Occipital lobe (tissue), 2 donors: ENCODE results near the gene C12orf57. TPM values are rescaled to one million over a fixed set of nuclear protein-coding genes. Genes with fewer than 3 reads are reported as not detected.

Experiments used
- DNase-seq: peaks from one replicate; lab custom pipeline; 2025; lab: John Stamatoyannopoulos, UW
- total RNA-seq: library from RNA; depleted of rRNA; stranded (reverse); fragments of >200 nt; gene quantifications from one replicate; pipeline ENCODE4 v1.2.3, GENCODE V29; 2014

The C12orf57 gene
- total RNA-seq, 1 donor from 2014 or later = 243 TPM

DNA sequence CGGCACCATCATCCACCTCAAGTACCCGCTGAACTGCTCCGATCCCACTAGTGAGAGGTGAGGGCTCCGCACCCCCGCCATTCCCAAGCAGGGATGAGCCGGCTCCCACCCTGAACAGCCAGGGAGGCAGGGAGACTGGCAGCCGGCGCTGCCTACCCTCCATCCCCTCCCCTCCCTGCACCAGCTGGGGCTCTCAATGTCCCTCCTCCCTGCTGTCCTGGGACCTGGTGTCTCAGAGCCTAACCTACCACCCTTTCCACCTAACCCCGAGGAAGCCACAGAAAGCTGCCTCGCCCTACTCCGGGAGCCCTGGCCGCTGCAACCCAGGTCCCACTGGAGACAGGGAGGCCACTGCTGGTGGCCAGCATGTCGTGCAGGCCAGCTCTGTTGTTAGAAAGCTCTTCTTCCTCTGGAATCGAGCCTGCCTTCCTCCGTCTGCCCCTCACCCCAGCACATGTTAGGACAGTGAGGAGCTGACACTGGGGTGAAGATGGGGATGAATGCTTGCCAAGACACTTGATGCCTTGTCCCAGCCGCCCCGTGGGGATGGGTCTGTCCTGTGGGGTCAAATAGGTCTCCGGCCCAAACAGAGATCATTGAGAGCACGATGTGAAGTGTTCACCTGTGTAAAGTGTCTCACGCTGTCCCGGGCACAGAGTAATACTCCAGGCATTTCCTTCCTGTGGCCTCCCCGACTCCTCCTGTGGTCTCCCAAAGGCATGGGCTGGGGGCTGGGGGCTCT lies 8.5 kb downstream of the C12orf57 start:
- no peak for DNase-seq

GRCh38 chr12:6952863-6953441 lies 9.1 kb downstream of the C12orf57 start:
- no peak for DNase-seq

DNA sequence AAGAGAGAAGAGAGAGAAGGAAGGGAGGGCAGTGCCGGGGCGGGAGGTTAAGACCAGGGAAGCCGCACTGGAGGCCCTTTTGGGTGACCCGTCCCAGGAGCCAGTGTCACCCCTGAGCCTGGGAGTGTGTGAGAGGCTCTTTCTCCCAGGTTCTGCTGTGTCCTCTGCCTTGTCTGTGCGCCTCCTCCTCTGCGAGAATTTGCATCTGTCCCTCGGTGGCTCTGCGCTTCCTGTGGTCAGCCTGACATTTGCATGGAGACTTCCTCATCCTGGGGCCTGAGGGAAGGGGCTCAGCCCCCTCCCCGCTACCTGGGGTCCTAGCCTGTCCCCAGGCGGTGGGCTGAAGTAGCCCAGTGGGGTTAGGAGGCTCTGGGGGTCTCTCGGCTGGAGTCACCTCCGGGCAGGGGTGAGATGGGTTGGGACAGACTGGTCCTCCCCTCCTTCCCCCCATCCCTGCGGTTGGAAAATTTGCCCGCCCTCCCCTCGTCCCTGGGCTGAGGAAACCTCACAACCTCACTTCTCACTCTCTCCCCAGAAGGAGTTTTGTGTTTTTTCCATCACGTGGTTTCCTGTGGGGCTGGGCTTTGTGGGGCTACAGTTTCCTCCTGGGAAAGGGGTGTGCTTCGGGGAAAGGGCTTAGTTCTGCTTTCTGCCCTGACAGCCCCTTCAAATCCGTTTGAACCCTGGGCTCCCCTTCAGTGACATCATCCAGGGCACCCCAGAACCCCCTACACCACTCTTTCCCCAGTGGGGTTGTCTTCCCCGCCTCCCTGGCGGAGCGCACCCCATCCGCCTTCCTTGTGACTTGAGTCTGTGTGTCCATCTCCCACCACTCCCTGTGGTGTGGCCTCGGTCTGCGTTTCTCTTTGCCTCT lies 9.9 kb downstream of the C12orf57 start:
- no peak for DNase-seq

DNA sequence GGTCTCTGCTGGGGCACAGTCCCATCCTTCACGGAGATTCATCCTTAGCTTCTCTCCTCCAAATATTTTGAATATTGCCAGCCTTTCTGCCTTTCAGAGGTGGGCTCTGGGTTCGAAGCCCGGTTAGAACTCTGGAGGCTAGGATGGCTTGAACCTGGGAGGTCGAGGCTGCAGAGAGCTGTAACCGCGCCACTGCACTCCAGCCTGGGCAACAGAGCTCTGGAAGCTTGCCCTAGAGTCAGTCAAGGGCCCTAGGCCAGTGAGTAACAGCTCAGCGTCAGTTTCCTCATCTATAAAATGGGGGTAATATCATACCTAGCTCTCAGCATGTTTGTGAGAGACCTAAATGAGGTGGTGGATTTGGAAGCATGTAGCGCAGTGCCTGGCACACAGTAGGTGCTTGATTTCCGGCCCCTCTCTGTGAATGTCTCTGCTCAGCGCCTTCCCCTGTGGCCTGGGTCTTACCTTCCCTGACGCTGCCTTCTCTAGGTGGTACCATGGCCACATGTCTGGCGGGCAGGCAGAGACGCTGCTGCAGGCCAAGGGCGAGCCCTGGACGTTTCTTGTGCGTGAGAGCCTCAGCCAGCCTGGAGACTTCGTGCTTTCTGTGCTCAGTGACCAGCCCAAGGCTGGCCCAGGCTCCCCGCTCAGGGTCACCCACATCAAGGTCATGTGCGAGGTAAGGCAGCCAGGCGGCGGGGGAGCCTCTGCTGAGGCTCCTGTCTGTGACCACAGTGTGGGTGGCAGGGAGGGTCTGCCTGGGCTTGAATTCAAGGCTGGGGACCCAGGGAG lies 10.7 kb downstream of the C12orf57 start:
- DNase-seq = no peak

- DNase-seq = no peak
Measured at GRCh38 chr12:6955108-6956020, 11.5 kb downstream of the C12orf57 start.

DNA sequence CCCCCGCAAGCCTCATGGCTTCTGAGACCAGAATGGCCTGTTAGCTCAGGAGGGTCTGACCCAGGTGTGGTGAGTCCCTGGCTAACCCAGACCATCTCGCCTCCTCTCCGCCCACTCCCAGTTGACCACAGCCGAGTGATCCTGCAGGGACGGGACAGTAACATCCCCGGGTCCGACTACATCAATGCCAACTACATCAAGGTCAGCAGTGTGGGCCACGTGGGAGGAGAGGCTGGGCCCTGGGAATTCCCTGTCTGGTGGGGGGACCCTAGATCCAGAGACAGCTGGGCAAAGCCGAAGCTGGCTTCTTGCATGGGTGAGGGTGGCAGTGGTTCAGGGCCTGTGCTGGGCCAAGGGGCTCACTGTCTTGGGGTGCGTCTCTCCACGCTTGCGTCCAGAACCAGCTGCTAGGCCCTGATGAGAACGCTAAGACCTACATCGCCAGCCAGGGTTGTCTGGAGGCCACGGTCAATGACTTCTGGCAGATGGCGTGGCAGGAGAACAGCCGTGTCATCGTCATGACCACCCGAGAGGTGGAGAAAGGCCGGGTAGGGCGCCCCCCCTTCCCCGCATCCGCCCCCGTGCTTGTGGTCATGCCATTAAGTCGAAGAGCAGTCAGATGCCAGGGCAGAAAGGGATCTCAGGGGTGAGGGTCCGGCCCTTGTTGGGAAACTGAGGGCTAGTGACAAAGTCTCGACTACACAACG lies 12.4 kb downstream of the C12orf57 start:
- DNase-seq = no peak

DNA sequence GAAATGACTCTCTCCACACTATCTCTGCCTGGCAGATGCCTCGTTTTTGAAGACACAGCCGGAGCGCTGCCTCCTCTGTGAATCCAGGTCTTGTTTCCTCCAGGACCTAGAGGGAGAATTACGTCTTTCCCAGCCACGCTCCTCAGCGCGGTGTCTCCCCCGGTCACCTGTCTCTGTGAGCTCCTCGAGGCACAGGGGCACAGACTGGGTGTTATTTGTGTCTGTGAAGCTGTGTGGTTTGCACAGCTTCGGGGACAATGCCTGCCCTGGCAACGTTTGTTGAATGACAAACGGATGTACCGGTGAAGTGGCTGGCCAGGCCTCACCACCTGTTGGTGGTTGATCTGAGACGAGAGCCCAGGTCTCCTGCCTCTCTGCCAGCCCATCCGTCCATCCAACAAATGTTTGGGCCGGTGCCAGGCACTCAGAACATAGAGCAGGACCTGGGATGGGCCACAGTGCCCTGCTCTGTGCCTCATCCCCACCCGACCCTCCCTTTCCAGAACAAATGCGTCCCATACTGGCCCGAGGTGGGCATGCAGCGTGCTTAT lies 13.4 kb downstream of the C12orf57 start:
- DNase-seq = no peak

- DNase-seq = no peak
Measured at GRCh38 chr12:6957741-6958608, 14.2 kb downstream of the C12orf57 start.

- DNase-seq = no peak
Measured at GRCh38 chr12:6958609-6959057, 14.8 kb downstream of the C12orf57 start.

GRCh38 chr12:6959058-6959804 lies 15.4 kb downstream of the C12orf57 start:
- DNase-seq = no peak

DNA sequence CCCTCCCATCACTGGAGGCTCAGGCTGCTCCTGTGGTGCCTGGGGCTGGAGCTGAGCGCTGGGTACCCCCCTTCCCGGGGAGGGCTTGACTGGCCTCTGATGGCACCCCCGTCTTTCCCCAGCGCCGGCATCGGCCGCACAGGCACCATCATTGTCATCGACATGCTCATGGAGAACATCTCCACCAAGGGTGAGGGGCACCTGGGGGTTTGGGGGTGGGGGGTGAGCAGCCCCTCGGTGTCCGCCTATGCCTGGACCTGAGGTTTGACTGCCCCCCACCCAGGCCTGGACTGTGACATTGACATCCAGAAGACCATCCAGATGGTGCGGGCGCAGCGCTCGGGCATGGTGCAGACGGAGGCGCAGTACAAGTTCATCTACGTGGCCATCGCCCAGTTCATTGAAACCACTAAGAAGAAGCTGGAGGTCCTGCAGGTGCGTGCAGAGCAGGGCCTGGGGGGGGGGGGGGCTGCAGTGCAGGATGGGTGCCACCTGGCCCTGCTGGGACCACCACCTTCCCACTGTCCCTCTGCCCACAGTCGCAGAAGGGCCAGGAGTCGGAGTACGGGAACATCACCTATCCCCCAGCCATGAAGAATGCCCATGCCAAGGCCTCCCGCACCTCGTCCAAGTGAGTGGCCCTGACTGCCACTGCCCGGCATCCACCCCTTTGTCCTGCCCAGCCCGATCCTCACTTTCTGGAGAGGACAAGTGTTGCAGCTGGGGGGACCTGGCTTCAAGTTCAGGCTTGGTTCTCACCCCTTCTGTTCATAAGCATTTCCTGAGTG lies 16.2 kb downstream of the C12orf57 start:
- DNase-seq = no peak

DNA sequence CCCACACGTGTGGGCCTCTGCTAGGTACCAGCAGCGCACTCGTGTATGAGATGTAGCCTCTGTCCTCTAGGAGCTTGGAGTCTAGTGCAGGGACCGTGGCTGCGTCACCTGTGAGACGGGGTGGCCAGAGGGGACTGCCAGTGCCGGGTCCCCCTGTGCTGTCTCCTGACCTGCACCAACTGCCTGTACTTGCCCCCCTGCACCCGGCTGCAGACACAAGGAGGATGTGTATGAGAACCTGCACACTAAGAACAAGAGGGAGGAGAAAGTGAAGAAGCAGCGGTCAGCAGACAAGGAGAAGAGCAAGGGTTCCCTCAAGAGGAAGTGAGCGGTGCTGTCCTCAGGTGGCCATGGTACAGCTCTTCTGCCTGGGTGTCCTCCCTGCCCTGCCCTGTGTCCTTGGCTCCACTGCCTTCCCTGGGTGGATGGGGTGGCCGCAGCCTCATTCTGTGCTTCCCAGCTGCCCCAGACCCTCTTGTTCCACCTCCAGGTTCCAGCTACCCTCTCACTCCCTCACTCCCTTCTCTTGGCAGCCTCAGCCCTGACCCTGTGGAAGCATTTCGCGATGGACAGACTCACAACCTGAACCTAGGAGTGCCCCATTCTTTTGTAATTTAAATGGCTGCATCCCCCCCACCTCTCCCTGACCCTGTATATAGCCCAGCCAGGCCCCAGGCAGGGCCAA lies 16.9 kb downstream of the C12orf57 start:
- no peak for DNase-seq

GRCh38 chr12:6961278-6961694 lies 17.5 kb downstream of the C12orf57 start:
- DNase-seq = peak; percentile 37

DNA sequence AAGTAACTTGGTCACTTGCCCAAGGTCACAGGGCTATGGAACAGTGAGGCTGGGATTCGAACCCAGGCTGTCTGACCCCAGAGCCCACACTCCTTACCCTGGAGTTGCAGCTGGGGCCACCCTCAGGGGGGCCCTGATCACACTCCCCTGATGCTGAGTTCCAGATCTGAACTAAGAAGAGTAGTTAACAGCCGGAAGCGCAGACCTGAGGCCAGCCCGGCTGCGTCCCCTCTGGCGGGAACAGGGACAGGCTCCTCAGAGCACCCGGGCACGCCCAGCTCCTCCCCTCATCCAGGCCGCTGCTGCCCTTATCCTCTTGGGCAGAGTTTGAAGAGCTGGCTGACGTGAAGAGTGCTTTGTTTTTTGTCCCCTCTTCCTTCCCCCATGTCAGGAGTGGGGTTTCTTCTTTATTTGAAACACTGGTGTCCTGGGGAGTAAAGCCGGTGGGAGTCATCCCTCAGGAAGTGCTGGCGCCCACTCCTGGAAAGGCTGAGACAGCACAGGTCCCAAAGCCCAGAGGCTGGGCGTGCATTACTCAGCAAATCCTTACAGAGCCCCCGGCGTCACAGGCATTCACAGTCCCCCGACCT lies 18.0 kb downstream of the C12orf57 start:
- no peak for DNase-seq

- no peak for DNase-seq
Measured at GRCh38 chr12:6962285-6963015, 18.6 kb downstream of the C12orf57 start.
